Fibroblast of skin of abdomen (primary cell): Measurements from ENCODE around the gene REG1B. TPM values are rescaled to one million over a fixed set of nuclear protein-coding genes. Genes with fewer than 3 reads are reported as not detected.

ENCODE experiments used
- DNase-seq: peaks from one replicate; pipeline ENCODE4 v3.0.0-alpha.2; 2013
- polyA plus RNA-seq, 2 experiments: library from polyadenylated mRNA; unstranded; fragments of 120-200 nt; gene quantifications; one replicate each; pipeline ENCODE4 v1.2.1, GENCODE V29; 2013; ENCODE audit not compliant: insufficient read length in 2 of 2

Gene REG1B, protein sequence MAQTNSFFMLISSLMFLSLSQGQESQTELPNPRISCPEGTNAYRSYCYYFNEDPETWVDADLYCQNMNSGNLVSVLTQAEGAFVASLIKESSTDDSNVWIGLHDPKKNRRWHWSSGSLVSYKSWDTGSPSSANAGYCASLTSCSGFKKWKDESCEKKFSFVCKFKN
- not detected for polyA plus RNA-seq (2013, experiment 1 of 2; ENCODE audit: insufficient read length)
- not detected for polyA plus RNA-seq (2013, experiment 2 of 2; ENCODE audit: insufficient read length)

DNA sequence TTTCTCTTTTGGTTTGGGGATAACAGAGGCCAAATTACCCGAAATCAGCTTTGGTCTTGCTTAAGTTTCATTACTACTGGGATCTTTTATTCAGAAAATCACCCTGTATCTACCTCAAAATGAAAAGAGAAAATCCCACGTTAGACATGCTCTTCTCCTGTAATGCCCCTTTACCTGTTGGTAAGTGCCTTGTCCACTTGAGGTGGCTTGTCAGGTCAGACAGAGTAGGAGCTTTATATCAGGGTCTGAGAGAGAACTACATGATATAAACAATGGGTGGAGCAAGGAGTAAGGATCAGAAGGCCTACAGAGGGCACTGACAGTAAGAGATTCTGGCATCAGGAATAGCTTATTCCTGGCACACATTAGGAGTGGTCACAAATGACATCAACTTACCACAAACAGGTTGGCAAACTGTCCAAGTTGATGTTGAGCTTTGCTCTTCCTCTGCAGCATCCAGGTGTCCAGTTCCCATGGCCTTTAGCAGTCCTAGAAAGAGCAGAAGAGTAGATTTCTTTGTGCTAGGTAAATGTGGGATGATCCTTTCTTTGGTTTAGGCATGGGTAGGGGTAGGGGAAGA lies at the start of gene REG1B:
Gene REG1B (minus strand): TSS at position 209 of the 580 bp plus-strand sequence. CDS start 381 bp downstream, outside the sequence.
- DNase-seq: no peak

DNA sequence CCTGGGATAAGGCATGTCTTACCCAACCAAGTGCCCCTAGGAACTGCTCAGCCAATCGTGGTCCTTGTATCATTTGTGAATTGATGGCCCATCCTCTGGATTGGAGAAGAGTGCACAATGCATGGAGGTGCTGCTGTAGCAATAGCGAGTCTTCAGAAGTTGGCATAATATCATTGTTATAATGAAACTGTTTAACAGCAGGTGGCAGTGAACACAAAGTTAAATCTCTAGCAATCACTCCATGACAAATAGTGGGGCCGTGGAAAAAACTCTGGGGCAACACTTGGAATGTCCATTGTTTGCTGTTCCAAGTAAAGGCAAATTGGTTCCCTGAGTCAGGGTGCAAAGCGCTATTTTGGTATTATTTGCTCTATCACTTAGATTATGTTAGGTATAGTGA lies 43.9 kb upstream of the REG1B start:
- no peak for DNase-seq

DNA sequence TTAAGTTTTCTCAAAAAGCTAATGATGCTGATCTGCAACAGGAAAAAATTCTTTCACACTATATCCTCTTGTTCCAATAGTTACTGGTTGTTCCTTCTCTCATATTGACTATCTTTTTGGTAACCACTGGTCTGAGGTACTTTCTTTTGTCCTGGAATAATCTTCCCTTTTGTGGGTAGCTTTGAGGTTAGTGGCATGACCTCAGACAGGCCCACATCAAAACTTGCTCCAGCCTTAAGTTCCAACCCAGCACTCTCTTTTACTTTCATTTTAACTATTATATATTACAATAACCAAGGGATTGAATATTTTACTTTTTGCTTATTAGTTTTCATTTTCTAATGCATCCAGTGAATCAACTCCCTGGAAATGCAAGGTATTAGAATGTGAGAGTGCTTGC lies 42.0 kb upstream of the REG1B start:
- no peak for DNase-seq

DNA sequence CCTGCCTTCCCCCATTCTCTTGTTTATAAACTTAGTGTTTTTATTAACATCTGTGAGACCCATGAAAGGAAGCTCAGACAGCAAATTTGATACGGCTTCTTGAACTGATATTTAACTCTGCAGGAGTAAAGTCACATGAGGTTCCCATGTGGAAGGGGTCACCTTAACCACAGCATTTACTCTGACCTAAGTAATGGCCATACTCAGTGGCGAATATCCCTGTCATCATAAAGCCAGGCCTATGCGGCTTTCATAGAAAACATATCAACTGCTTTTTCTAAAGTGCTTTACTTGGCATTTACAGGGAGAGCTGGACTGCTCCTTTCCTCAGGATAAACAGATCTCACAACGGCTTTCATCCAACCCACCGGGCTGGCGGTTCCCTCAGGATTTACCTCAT lies 41.5 kb upstream of the REG1B start:
- no peak for DNase-seq

DNA sequence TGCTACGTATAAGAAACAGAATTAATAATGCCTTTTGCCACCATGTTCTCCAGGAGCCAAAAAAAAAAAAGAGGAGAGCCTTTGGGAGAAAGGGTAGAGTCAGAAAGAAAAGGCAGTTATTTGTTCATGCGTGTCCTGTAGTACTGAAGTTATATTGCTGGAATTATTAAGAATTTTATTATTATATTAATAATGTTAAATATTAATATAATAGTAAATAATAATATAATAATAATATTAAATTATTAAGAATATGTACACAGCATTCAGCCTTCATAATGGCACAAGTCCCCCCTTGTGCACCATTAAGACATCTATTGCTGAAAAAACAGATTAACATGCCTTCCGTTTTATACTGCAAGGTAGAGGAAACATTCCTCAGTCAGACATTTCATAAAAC lies 40.6 kb upstream of the REG1B start:
- no peak for DNase-seq

DNA sequence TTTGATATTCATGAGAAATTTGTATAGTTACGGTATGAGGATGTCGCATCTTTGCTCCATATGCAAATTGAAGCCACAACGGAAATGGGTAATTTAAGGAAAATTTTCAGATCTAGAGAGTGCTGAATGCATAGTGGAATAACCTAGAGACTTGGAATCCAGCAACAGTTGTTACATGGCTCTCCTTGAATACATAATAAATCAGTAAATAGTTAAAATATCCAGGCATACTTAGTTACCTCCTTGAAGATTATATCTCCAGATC lies 37.9 kb upstream of the REG1B start:
- DNase-seq: no peak

DNA sequence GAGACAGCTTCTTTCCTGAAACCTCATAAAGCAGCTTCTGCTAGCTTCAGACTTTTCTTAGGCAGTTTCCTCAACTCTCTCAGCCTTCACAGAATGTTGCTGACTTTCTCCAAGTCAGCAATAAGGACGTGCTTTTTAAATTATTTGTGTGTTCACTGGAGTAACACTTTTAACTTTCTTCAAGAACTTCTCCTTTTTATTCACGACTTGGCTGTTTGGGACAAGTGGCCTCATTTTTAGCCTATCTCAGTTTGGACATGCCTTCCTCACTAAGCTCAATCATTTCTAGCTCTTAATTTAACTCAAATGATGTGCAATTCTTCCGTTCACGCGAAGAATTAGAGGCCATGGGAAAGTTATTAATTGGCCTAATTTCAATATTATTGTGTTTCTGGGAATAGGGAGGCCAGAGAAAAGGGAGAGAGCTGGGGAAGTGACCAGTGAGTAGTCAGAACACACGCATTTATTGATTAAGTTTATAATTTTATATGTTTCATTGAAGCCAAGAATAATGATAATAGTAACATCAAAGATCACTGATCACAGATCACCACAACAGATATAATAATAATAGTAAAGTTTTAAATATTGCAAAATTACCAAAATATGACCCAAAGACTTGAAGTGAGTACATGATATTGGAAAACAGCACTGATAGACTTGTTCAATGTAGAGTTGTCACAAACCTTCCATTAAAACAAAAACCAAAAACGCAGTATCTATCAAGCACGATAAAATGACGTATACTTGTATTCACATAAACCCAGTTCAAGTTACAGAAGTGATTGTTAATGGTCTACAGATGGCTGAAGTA lies 37.3 kb upstream of the REG1B start:
- DNase-seq: no peak

DNA sequence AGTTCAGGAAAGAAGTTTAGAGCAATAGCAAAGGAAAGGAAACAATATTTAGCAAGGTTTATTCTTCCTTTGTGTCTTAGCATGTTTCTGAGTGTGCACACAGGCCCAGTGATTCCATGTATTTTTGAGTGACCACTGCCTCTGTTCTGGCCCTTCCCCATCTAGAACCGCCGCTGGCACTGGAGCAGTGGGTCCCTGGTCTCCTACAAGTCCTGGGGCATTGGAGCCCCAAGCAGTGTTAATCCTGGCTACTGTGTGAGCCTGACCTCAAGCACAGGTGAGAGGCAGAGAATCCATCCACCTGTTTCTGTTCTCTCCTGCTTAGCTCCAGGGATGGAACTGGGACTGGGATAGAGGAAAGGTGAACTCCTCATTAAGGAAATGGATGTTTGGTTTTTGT lies 34.9 kb upstream of the REG1B start:
- DNase-seq: no peak

DNA sequence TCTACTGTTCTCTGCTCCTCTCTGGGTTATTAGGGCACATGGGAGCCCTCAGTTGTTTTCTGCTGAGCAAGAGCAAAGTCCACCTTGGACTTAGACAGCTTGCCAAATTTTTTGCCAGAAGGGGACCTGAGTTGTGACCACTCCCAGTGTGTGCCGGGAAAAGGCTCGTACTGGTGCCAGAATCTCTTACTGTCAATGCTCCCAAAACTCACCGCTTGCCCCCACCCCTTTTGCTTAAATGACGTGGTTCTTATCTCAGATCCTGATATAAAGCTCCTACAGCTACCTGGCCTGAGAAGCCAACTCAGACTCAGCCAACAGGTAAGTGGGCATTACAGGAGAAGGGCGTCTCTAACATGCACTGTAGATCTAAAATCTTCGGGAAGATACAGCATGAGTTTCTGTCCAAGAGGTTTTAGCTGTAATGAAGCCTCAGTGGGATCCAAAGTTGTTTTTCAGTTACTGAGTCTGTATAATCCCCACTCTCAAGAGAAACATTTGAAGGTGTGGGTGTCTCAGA lies 32.5 kb upstream of the REG1B start, which contains the start of gene REG1A:
Gene REG1A (plus strand): TSS at position 295 of the 520 bp plus-strand sequence. CDS start 374 bp downstream, outside the sequence.
- no peak for DNase-seq

DNA sequence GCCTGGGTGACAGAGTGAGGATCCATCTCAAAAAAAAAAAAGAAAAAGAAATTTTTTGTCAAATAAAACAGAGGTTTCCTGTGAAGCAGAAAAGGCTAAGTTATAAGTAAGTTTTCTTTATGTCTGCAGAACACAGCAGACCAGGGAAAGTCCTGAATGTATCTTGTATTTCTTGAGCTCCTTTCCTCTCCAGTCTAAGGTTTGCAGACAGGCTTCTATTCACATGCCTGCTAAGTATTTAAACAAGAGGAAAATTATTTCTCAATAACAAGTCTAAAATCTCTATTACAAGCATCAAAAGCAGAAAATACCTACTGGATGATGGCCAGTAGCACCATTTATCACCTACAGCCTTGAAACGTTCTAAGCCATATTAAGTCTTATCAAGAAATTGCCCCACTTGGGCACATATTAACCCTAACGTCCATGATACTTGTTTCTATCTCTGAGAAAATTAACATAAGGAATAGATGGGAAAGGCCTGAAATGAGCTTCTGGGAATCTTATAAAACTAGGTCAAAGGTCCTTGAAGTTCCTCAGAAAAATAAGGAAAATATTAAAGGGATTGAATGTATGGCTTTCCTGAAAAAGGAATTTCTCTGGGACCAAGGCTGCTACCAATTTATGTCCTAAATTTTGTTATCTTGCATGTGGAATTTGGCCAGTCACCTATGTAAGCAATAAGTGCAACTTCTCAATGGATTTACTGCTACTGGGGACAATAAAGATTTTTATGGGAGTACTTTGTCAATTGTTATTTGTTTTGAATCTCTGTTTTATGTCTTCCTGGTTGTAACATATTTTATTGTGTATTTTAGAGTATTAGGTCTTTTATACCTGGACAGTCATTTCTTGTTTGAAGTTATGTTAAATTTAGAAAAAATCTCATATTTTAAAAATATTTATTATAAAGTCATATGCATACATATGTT lies 29.5 kb upstream of the REG1B start:
- DNase-seq: no peak

DNA sequence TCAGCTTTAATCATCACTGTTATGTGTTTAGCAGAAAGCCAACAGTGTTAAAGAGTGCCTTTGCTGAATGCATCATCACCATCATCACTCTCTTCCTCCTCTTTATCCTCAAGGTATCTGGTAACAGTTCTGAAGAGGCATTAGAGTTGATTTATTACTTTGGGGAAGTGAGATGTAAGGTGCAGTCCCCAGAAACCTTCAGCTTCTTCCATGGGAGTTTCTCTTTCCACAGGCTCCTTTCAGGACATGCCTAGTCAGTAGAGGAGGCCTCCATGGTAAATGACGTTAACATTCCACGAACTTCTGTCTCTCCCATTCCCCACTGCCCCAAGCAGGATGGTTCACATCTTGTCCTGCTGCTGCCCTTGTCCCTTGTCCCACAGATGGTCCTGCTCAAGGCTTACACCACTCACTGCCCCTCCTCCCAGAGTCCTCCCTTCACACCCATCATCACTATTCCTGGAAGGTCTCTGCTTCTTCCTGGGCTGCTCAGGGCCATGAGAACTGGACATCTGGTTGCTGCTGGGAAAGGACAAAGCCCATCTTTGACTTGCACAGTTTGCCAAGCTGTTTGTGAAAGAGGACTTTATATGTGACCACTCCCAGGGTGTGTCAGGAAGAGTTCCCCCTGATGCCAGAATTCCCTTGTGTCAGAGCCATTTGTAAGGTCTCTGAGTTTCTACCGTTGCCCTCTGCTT lies 27.2 kb upstream of the REG1B start:
- DNase-seq: no peak

DNA sequence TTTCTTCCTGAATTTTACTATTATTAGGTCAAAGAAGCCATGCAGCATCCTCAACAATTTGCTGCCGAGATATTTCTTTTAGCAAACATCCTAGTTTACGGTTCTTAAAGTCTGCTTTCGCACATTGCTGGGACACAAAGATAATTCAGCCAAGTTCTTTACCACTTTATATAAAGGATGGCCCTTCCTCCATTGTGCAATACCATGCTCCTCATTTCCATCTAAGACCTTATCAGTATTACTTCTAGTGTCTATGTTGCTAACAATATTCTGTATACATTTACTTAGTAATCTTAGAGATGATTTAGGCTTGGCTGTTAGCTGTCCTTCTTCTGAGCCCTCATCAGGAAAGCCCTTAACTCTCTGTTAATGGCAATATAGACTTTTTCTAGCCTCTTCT lies 24.5 kb upstream of the REG1B start:
- DNase-seq: no peak

DNA sequence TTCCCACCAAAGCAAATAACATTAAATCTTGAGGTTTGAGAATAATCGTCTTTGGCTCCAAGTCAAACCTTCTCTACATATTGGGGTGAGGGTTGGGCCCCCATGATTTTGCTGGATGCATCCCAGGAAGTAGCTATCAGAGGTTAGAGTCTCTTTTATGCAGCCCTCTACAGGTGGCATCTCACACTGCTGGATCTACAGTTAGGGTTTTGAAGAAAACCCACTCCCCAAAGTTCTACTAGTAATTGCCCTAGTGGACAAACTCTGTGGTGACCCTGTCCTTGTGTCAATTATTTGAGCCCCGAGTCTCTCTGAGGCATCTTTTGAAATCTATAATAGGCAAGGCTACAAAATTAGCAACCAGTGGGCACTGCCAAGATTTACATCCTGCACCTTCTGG lies 17.5 kb upstream of the REG1B start:
- no peak for DNase-seq

DNA sequence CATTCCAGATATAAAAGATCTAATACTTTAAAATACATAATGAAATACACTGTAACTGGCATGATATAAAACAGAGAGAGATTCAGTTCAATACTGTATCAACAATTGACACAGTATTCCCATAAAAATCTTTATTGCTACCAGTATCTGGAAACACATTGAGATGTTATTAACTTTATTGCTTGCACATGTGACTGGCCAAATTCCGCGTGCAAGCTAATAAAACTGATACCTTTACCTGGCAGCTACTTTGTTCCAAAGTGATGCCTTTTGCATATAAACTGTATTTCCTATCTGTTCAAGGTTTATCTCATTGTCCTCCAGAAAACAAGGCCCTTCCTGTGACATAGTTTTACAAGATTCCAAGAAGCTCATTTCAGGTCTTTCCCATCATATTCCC lies 15.4 kb upstream of the REG1B start:
- DNase-seq: no peak

DNA sequence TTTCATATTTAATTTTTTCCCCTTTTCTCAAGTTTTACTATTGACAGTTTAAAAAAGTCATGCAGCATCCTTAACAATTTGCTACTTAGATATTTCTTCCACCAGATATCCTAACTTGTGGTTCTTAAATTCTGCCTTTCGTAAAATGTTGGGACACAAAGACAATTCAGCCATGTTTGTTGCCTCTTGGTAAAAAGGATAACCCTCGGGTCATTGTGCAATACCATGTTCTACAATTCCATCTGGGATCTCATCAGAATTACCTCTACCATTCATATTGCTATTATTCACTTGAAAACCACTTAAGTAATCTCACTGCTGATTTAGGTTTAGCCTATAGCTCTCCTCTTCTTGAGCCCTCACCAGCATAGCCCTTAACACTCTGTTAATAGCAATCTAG lies 13.2 kb upstream of the REG1B start:
- no peak for DNase-seq

DNA sequence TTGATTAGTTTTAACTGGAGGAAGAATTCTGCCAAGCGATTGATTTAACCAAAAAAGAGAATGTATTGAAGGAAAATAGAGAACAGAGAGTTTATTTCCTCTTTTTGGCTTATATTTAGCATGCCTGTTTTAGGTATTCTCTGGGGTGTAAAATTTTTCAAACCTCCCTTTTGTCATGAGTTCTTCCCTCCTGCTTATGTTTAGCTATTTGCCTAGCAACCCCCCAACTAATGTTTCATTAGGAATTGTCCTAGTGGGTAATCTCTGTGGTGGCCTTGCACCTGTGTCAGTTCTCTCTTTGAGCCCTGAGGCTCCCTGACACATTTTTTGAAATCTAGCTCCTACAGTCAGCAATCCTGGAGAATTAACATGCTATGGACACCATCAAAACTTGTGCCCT lies 12.5 kb upstream of the REG1B start:
- DNase-seq: no peak

DNA sequence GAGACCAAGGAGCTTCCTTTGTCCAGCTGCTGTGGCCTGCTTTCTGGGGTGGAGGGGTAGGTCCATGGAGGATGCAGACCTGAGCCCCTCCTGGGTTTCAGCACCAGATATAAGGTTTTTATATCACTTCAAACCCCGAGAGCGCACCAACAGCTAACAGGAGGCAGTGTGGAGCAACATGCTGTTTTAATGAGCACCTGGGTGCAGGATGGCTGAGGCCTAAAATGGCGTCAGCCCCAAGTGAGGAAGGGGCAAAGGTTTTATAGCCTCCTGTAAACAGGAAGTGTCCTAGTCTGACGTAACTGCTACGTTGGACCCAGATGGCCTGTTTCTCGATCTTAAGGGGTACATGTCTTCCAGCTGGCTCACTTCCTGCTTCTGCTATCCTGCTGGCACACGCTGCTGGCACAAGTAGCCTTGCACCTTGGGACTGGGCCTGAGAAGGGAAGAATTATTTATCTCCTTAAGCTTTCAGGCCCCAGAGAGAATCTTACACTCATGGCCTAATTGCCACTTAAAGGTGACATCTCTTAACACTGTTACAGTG lies 11.4 kb upstream of the REG1B start:
- DNase-seq: no peak

DNA sequence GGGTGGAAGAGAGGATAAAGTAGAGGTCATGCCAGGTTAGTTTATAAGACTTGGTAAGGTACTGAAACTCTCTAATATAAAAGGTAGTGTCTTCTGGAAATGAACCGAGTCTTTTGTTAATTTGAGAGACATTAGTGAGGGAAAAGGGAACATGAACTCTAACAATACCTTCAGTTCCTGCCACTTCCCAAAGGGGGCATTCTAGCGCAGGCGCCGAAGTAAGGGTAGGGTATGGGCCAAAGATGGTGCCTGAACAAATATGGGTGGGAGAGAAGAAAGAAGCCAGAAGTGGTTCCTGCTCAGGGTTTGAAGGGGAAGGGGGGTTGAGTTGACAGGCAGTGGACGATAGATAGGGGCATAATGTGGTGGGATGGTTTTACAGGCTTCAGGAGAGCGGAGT lies 10.1 kb upstream of the REG1B start:
- DNase-seq: no peak

DNA sequence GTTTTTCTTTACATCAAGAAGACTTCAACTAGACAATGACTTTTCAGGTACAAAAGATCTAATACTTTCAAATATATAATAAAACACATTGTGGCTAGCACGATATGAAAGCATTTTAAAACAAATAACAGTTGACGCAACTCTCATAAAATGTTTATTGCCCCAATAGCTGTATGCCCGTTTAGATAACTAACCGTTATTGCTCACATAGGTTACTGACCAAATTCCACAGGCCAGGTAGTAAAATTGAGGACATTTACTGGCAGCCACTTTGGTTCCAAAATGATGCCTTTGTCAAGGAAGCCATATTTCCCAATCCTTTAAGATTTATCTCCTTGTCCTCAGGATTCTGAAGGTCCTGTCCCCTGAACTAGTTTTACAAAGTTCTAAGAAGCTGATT lies 2.9 kb upstream of the REG1B start:
- no peak for DNase-seq

DNA sequence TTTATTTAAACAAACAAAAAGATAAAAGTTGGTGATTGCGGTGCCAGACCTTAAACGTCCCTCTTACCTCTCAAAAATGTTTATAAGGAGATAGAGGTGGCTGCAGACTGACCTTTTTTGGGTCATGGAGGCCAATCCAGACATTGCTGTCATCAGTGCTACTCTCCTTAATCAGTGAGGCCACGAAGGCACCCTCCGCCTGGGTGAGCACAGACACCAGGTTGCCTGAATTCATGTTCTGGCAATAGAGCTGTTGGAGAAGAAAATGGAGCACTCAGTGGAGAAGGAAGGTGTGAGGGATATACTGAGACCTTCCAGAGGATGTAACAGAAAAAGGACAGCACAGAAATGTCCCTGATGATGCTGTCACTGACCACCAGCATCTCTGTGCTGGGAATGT lies 1.5 kb downstream of the REG1B start:
- no peak for DNase-seq

DNA sequence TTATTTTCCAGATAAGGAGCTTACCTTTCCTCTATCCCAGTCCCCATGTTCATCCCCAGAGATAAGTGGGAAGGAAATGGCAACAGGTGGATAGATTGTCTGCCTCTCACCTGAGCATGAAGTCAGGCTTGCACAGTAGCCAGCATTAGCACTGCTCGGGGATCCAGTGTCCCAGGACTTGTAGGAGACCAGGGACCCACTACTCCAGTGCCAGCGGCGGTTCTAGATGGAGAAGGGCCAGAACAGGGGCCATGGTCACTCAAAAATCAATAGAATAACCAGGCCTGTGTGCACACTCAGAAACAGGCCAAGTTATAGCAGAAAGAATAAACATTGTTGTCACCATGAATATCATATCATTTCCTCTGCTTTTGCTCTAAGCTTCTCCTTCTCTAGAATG lies 2.4 kb downstream of the REG1B start:
- no peak for DNase-seq
